Cerebellar nuclear complex (tissue), 1 donor: Measurements from ENCODE around the gene F2RL3.
"Not testable (repeated sequence)": the region's sequence is repeated elsewhere in the genome, so short reads cannot be mapped to it uniquely, and the experiment has no call there.

Source experiments
- DNase-seq, 2 experiments: peaks; one replicate each; lab custom pipeline; 2025; lab: John Stamatoyannopoulos, UW

F2RL3 gene

GRCh38 chr19:16921766-16922591, 33.2 kb downstream of the F2RL3 start:
- no peak for DNase-seq

- no peak for DNase-seq
Measured at GRCh38 chr19:16922592-16922934, 33.8 kb downstream of the F2RL3 start.

GRCh38 chr19:16922949-16923348, 34.1 kb downstream of the F2RL3 start:
- DNase-seq = no peak

- no peak for DNase-seq
Measured at GRCh38 chr19:16927883-16928282, 39.1 kb downstream of the F2RL3 start.

GRCh38 chr19:16928351-16928750, 39.6 kb downstream of the F2RL3 start:
- no peak for DNase-seq

GRCh38 chr19:16928916-16929315, 40.1 kb downstream of the F2RL3 start:
- DNase-seq = no peak

GRCh38 chr19:16930753-16931152, 42.0 kb downstream of the F2RL3 start:
- DNase-seq = no peak

GRCh38 chr19:16931306-16931705, 42.5 kb downstream of the F2RL3 start:
- DNase-seq = no peak

- DNase-seq = no peak
Measured at GRCh38 chr19:16934489-16934888, 45.7 kb downstream of the F2RL3 start.

- DNase-seq = no peak
Measured at GRCh38 chr19:16936901-16937300, 48.1 kb downstream of the F2RL3 start.

- DNase-seq = not testable (repeated sequence)
Measured at GRCh38 chr19:16937796-16938195, 49.0 kb downstream of the F2RL3 start.

- DNase-seq = no peak
Measured at GRCh38 chr19:16938211-16938610, 49.4 kb downstream of the F2RL3 start.

GRCh38 chr19:16940063-16940462, 51.3 kb downstream of the F2RL3 start:
- DNase-seq = not testable (repeated sequence)

- DNase-seq = no peak
Measured at GRCh38 chr19:16940626-16941025, 51.8 kb downstream of the F2RL3 start.
